ENCODE data around the gene ACAD9. TPM values are rescaled to one million over a fixed set of nuclear protein-coding genes. Genes with fewer than 3 reads are reported as not detected.
A peak's percentile ranks its signal among the peaks of the same experiment; 100 is the strongest.

ACAD9 gene
- total RNA-seq, 1 experiment from 2014 or later, result 43.1 TPM

DNA sequence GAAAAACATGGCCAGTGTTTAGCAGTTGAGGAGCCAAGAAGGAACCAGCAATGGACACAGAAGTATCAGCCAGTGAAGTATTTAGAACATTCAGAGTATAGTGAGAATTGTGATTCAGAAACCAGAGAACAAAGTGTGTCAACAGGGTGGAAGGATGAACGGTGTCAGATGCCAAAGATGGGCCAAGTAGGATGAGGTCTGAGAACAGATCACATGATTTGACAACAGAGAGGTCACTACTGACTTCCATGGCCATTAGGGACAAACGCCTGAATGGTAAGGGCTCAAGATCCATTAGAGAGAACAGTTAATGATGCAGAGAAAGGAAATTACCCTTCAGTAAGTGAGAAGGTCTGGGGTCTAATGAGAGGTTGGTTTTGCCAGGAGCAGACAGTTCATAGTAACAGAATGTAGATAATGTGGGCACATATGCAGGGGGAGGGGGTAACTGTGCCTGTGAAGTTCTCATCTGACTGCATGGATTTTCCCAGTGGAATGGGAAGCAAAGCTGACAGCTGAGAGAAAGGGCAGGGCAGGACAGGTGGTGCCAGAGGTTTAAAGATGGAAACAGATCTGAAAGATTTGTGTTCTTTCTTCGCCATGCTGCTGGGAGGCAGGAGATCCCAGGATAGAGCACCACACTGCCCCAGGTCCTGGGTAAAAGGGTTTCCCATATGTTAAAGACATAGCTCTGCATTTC is 4.8 kb upstream of the ACAD9 start:
- H3K27ac Mint-ChIP-seq (ENCODE audit: low read depth, unreplicated experiment), result no peak overlapping the region
- no peak for DNase-seq (ENCODE audit: unreplicated experiment)
- intact Hi-C loops (cut with micrococcal nuclease), result loop anchor here (10.0 kb wide), 1 partner anchor 260 kb away; no protein-coding TSS in a partner anchor
- POLR2A ChIA-PET, result interaction anchor here (1.0 kb wide), 1 partner anchor 194 kb away, joined by 4 read pairs; no protein-coding TSS in a partner anchor
- CTCF ChIA-PET, result interaction anchor here (1.0 kb wide), 1 partner anchor 14 kb away, joined by 4 read pairs; no protein-coding TSS in a partner anchor
- no peaks in the 10 kb centered on the region for H3K9me3 Mint-ChIP-seq (ENCODE audit: unreplicated experiment)
- H3K4me1 Mint-ChIP-seq (ENCODE audit: insufficient read depth, unreplicated experiment), result peaks cover 13% of the 10 kb centered on the region
- no peak overlapping the region for H3K4me3 Mint-ChIP-seq (ENCODE audit: unreplicated experiment)
- no peaks in the 10 kb centered on the region for H3K27me3 Mint-ChIP-seq (ENCODE audit: insufficient read depth, unreplicated experiment)
- TF ChIP-seq, protein P1, sequence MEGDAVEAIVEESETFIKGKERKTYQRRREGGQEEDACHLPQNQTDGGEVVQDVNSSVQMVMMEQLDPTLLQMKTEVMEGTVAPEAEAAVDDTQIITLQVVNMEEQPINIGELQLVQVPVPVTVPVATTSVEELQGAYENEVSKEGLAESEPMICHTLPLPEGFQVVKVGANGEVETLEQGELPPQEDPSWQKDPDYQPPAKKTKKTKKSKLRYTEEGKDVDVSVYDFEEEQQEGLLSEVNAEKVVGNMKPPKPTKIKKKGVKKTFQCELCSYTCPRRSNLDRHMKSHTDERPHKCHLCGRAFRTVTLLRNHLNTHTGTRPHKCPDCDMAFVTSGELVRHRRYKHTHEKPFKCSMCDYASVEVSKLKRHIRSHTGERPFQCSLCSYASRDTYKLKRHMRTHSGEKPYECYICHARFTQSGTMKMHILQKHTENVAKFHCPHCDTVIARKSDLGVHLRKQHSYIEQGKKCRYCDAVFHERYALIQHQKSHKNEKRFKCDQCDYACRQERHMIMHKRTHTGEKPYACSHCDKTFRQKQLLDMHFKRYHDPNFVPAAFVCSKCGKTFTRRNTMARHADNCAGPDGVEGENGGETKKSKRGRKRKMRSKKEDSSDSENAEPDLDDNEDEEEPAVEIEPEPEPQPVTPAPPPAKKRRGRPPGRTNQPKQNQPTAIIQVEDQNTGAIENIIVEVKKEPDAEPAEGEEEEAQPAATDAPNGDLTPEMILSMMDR (IDR thresholded peaks at IDR 0.05; ENCODE audit: unreplicated experiment), result no peak
- no TSS peak for BruUV-seq (replicated peaks)
- peaks cover 5% of the 10 kb centered on the region for H3K36me3 Mint-ChIP-seq (ENCODE audit: insufficient read depth, unreplicated experiment)

DNA sequence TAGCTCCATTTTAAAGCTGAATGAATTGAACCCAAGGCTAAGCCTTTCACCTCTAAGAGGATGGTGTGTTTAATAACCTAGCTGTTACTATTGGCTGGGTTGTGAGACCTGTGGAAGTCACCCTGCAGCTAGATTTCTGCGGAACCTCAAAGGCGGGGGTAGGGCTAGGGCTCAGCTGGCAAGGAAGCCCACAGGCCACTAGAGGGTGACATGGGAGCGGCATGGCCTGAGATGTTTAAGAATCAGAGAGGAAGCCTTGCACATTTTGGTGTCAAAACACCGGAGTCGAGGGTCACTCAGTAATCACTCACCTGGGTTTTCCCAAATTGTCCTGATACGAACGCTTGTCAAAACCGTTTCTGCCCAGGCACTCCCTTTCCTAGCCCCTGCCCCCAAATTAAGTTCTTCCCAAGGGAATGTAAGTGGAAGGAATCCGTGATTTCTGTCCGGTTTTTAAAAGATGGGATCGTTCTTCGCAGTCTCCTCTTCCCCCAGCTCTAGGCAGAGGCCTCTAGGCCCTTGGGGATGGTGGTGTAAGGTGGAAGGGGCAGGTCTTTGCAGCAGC is 3.8 kb upstream of the ACAD9 start:
- DNase-seq (ENCODE audit: unreplicated experiment), result no peak
- Mint-ChIP-seq H3K4me1 (ENCODE audit: insufficient read depth, unreplicated experiment) (peaks cover 13% of the 10 kb centered on the region), H3K4me3 (ENCODE audit: unreplicated experiment) (no peak overlapping the region), H3K27ac (ENCODE audit: low read depth, unreplicated experiment) (no peak overlapping the region), H3K27me3 (ENCODE audit: insufficient read depth, unreplicated experiment) (no peaks in the 10 kb centered on the region), H3K36me3 (ENCODE audit: insufficient read depth, unreplicated experiment) (peaks cover 7% of the 10 kb centered on the region), H3K9me3 (ENCODE audit: unreplicated experiment) (no peaks in the 10 kb centered on the region)
- CTCF ChIA-PET, result interaction anchor here (1.0 to 4.8 kb wide), 2 partner anchors 13 to 195 kb away, joined by 4 to 32 read pairs; no protein-coding TSS in a partner anchor
- TF ChIP-seq, protein P1 (IDR thresholded peaks at IDR 0.05; ENCODE audit: unreplicated experiment), result no peak
- intact Hi-C loops (cut with micrococcal nuclease), result loop anchor here (10.0 kb wide), 1 partner anchor 261 kb away; no protein-coding TSS in a partner anchor
- POLR2A ChIA-PET, result interaction anchor here (1.0 kb wide), 1 partner anchor 195 kb away, joined by 4 read pairs; no protein-coding TSS in a partner anchor
- BruUV-seq (replicated peaks), result no TSS peak

DNA sequence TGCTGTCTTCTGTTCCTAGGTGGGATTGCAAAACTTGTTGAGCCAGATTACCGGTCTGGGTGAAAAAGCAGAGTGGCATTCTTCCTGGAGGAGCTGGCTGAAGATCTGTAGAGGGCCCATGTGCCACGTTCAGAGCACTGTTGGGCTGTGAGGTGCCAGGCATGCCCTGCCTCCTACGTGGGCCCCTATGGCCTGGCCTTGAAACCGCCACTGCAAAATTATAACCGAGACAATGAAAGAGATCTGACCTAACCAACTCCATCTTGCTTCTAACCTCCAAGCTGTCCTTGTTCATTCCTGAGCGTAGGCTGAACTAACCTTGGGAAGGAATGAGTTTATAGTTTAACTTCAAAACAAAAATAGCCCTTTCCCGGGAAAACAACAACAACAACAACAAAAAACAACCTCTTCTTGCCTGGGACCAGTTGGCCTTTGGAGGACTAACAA is 1.4 kb upstream of the ACAD9 start:
- Mint-ChIP-seq H3K4me3 (ENCODE audit: unreplicated experiment) (peak overlapping the region; percentile 82), H3K27ac (ENCODE audit: low read depth, unreplicated experiment) (peak overlapping the region; percentile 92), H3K9me3 (ENCODE audit: unreplicated experiment) (no peaks in the 10 kb centered on the region), H3K27me3 (ENCODE audit: insufficient read depth, unreplicated experiment) (no peaks in the 10 kb centered on the region), H3K36me3 (ENCODE audit: insufficient read depth, unreplicated experiment) (peaks cover 23% of the 10 kb centered on the region), H3K4me1 (ENCODE audit: insufficient read depth, unreplicated experiment) (peaks cover 34% of the 10 kb centered on the region)
- TF ChIP-seq, protein P1 (IDR thresholded peaks at IDR 0.05; ENCODE audit: unreplicated experiment), result no peak
- BruUV-seq (replicated peaks), result no TSS peak
- DNase-seq (ENCODE audit: unreplicated experiment), result no peak
- POLR2A ChIA-PET, result interaction anchor here (0.6 to 4.8 kb wide), 21 partner anchors 10 to 438 kb away, joined by 3 to 89 read pairs (median 4); partner anchors contain the start of genes RAB7A and RPN1
- CTCF ChIA-PET, result interaction anchor here (0.6 to 4.8 kb wide), 4 partner anchors 10 to 269 kb away, joined by 3 to 32 read pairs (median 4); no protein-coding TSS in a partner anchor
- intact Hi-C loops (cut with micrococcal nuclease), result loop anchor here (10.0 kb wide), 1 partner anchor 263 kb away; no protein-coding TSS in a partner anchor
